Epithelial cell of proximal tubule (primary cell): ENCODE results near the gene AGT. TPM values are rescaled to one million over a fixed set of nuclear protein-coding genes. Genes with fewer than 3 reads are reported as not detected.

Source experiments
- DNase-seq: peaks from one replicate; pipeline ENCODE4 v3.0.0-alpha.2; 2011; ENCODE audit warnings: low read depth
- H3K4me3 ChIP-seq: 2 replicates; pipeline ENCODE4 v1.5.1; 2011; ENCODE audit warnings: low read depth, mild to moderate bottlenecking, low read length
- total RNA-seq: library from RNA; depleted of rRNA; stranded (reverse); fragments of >200 nt; gene quantifications from 2 replicates; pipeline ENCODE4 v1.2.3, GENCODE V29; 2015
- TF ChIP-seq, protein P1 (sequence below): conservative IDR thresholded peaks from 2 replicates; pipeline ENCODE4 v1.5.1; 2012; ENCODE audit warnings: low read depth, mild to moderate bottlenecking, low read length

AGT gene
- total RNA-seq, 1 donor from 2014 or later: 3.2 TPM

DNA sequence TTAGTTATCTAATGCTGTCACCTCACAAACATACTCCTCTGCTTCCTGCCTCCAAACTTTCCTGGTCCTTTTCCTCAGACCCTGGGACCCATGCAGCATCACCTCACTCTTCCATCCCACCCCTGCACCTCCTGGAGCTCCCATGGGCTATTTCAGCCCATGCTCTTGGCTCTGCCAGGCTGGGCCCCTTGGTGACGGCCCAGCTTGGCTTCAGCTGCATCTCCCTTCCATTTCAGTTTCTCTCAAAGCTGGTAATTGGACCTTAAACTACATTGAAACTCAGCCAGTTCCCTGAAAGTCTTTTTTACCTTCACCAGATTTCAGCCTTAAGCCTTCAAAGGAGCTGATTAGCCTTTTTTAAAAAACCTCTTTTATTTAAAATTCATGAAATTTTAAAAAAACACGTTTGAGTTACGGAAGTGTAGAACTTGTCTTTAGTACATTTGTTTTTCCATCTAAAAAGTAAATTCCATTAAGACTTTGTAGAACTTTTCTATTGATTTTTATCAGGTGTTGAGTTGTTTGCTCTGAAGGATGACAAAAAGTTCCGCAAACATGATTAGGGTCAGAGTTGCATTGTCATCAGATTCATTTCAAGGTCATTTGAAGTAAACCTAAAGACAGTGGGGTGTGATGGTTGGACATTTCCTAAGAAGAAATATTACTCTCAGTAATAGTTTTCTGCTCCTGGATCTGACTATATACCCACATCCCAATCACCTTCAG is 33.5 kb downstream of the AGT start:
- no peak overlapping the region for H3K4me3 ChIP-seq
- DNase-seq: no peak
- TF ChIP-seq, protein P1, sequence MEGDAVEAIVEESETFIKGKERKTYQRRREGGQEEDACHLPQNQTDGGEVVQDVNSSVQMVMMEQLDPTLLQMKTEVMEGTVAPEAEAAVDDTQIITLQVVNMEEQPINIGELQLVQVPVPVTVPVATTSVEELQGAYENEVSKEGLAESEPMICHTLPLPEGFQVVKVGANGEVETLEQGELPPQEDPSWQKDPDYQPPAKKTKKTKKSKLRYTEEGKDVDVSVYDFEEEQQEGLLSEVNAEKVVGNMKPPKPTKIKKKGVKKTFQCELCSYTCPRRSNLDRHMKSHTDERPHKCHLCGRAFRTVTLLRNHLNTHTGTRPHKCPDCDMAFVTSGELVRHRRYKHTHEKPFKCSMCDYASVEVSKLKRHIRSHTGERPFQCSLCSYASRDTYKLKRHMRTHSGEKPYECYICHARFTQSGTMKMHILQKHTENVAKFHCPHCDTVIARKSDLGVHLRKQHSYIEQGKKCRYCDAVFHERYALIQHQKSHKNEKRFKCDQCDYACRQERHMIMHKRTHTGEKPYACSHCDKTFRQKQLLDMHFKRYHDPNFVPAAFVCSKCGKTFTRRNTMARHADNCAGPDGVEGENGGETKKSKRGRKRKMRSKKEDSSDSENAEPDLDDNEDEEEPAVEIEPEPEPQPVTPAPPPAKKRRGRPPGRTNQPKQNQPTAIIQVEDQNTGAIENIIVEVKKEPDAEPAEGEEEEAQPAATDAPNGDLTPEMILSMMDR: no peak

DNA sequence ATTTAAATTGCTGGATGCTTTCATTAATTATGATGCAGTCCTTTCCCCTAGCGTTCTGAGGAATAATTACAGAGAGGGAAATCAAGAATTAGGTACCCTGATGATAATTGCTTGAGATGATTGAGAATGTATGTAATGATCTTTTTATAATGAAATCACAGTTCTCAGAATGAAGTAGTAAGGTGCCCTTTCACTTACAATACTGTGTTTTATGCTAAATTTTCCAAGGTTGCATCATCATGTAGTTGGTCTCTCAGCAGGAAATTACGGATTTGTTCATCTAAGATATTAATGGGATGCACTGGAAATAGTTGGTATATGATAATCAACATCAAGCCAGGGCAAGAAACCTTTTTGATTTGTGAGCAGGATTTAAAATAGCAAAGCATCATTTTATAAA is 34.1 kb downstream of the AGT start:
- H3K4me3 ChIP-seq: no peak overlapping the region
- DNase-seq: no peak
- TF ChIP-seq, protein P1: no peak

- TF ChIP-seq, protein P1: no peak
- no peak for DNase-seq
- no peak overlapping the region for H3K4me3 ChIP-seq
These were observed 34.7 kb downstream of the AGT start for GRCh38 chr1:230679192-230679591.

DNA sequence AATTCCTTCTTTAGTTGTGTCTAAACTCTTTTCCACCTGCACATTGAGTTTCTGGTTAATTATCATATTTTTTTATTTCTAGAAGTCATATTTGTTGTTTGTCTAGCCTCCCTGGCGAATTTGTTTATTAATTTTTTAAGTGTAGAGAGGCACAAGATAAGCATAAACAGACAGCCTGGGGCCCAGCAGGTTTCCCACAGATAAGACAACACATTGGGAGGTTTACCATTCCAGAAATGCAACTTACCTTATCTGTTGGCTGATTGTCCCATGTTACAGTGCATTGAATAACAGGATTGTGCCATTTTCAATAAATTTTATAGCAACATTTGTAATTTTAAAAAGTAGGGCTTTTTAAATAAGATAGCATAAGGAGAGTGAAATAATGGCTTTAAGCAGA is 36.7 kb downstream of the AGT start:
- no peak overlapping the region for H3K4me3 ChIP-seq
- TF ChIP-seq, protein P1: no peak
- DNase-seq: no peak

GRCh38 chr1:230674581-230674980 is 39.3 kb downstream of the AGT start:
- H3K4me3 ChIP-seq: no peak overlapping the region

GRCh38 chr1:230669543-230669942 is 44.4 kb downstream of the AGT start:
- no peak overlapping the region for H3K4me3 ChIP-seq
- no peak for DNase-seq
- TF ChIP-seq, protein P1: no peak

More at GRCh38 chr1:230674581-230674980, 39.3 kb downstream of the AGT start:
- TF ChIP-seq, protein P1: no peak
- DNase-seq: no peak

- TF ChIP-seq, protein P1: no peak
- H3K4me3 ChIP-seq: no peak overlapping the region
- DNase-seq: no peak
These were observed 45.7 kb downstream of the AGT start for GRCh38 chr1:230668227-230668626.
